Mesenteric fat pad (tissue), 1 donor: ENCODE measurements around the gene NRAP. TPM values are rescaled to one million over a fixed set of nuclear protein-coding genes. Genes with fewer than 3 reads are reported as not detected.
A peak's percentile ranks its signal among the peaks of the same experiment; 100 is the strongest.

Source experiments
- DNase-seq: peaks from one replicate; pipeline ENCODE4 v3.0.0-alpha.2; 2020; ENCODE audit warnings: low spot score
- total RNA-seq: library from RNA; stranded (reverse); fragmentation: NEBNext Ultra II Directional; extraction: Animal tissue kit (Norgen Biotek cat#: 25700); gene quantifications from one replicate; pipeline ENCODE4 v1.2.1, GENCODE V29; 2021
- donor health status: DM: yes; HTN: yes; CAD: no.

NRAP gene
- total RNA-seq, 1 donor from 2014 or later = 0.06 TPM

GRCh38 chr10:113563306-113564088 is 100.3 kb downstream of the NRAP start:
- peak; percentile 93 for DNase-seq

DNA sequence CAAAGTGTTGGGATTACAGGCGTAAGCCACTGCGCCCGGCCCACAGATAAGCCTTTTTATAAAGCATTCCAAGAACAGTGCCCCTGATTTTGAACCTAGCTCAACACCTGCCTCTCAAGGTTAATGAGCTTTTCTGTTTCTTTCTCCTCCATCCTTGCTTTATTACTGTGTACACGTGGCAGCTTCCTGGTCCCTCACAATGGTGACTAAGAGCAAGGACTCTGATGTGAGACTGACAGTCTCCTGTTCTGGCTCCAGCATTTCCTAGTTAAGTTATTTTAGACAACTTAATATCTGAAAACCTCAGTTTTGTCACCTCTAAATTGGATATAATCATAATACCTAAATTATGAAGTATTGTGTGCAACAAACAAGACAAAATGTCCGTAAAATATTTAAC is 101.1 kb downstream of the NRAP start:
- no peak for DNase-seq

GRCh38 chr10:113562069-113562468 is 101.8 kb downstream of the NRAP start:
- no peak for DNase-seq

GRCh38 chr10:113561214-113561613 is 102.6 kb downstream of the NRAP start:
- no peak for DNase-seq

DNA sequence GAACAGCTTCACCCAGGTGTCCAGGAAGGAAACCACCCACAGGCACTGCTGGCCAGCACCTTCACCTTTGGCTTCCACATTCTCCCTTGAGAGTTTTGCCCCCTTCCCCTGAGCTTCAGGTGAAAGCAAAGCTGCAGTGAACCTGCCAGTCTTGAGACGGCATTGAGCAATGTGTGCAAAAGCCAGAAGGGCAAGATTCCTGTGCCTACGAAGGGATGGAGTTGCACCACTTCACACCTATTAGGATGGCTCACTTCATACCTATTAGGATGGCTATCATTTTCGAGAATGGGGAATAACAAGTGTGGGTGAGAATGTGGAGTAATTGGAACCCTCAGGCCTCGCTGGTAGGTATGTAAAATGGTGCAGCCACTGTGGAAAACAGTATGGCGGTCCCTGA is 103.8 kb downstream of the NRAP start:
- no peak for DNase-seq

DNA sequence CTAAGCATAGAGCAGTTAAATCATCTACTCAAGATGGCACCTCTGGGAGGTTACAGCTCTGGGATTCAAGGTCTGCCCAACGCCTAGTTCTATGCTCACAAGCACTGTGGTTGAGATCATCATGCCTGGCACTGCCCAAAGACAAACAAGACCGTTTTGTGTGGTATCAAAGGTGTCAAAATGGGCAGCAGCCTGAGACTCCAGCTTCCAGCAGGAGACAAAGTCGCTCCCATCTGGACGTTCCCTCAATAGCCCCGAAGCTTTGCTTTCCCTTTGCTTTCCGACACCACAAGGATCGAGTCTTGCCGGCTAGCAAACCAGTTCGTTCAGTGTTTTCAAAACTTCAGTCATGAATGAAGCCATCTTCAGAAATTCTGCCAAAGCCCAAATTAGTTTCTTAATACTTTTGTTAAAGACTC is 105.9 kb downstream of the NRAP start:
- DNase-seq = no peak

DNA sequence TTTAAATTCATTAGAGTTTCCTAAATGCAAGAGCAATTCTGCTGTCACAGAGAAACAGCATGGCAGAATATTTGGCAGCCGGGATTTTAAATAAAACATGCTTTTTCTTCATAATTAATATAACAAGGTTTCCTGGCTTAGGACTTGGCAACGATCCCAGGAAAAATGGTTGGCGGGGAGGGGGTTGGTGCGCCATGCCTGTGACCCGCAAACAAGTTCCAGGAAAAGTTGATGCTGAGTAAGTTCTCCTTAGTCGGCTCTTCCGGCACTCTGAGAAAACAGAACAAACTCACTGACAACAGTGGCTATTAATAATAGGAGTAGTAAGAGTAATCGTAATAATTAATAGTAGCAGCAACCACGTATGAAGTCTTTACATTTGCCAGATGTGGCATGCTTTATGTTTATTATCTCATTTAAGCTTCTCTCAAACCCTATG is 106.4 kb downstream of the NRAP start:
- DNase-seq = no peak

DNA sequence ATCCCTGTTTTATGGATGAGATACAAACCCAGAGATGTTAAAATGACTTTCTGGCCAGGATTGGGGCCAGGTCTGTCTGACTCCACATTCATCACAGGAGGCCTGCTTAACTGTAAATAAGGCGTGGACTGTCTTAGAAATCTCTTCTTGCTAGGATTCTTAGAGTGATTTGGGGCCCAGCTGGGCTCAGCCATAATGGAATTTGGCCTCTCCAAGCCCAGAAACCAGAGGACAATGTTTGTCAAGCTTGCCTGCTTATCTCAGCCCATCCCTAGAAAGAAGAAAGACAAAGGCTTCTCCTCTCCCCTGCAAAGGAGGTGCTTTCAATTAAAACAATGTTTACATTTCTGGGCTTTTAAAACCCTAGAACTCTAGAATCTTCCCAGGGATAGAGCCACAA is 108.1 kb downstream of the NRAP start:
- DNase-seq = no peak

GRCh38 chr10:113555245-113555644 is 108.6 kb downstream of the NRAP start:
- no peak for DNase-seq

DNA sequence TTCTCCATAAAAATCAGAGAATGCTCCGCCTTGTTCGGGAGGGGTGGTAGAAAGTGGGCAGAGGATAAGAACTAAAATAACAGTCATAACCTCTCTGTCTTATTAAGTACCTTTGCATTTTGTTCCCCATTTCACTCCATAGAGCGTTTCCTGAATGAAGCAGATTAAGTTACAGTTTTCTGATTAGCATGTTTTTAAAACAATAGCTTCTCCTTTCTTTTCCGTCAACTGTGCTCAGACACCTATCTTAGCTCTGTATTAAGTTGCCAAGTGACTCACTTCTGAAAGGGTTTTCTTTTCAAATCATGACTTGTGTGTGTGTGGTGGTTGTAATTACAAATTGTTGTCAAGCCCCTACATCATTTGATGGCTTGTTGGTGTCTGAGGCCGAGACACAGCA is 109.6 kb downstream of the NRAP start:
- no peak for DNase-seq

DNA sequence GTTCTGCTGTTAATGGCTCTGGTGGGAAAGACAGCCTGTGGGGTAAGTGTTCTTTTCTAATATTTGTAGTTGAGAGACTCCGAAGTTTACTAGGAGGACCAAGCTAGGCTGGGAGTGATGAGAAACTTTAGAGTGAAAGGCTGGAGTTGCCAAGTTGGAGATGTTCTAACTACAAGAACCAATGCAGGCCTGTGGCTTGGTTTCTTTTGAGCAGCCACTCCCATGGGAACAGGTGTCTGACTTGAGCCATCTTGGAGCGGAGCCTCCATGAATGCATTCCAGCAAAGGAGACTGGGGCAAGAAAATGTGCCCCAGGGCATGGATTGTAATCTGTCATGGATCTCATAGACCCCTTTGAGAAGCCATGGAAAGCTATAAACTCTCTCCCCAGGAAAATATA is 110.7 kb downstream of the NRAP start:
- no peak for DNase-seq

- DNase-seq = no peak
Observed at GRCh38 chr10:113552701-113553100, 111.1 kb downstream of the NRAP start, which contains the start of gene HABP2. Gene HABP2, plus strand, starts transcription at chr10:113553053. Its CDS starts 69 bp downstream, at chr10:113553122.

DNA sequence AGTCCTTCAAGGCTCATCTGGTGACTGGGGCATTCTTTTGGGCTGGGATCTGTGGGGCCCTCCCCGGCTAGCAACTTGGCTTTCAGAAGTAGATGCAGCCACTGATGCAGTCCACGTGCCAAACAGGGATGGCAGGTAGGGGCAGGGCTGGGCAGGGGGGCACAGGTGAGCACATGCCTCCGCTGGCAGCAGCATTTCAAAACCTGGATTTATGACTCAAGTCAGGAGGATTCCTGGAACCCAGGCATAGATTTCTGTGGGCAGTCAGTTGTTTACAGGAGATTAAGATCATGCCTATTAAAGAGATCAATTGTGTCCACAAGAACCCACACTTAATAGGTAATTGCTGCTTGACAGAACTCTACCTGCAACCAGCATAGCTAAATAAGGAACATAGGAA is 111.8 kb downstream of the NRAP start:
- DNase-seq = no peak

- no peak for DNase-seq
Observed at GRCh38 chr10:113550365-113550764, 113.5 kb downstream of the NRAP start.

DNA sequence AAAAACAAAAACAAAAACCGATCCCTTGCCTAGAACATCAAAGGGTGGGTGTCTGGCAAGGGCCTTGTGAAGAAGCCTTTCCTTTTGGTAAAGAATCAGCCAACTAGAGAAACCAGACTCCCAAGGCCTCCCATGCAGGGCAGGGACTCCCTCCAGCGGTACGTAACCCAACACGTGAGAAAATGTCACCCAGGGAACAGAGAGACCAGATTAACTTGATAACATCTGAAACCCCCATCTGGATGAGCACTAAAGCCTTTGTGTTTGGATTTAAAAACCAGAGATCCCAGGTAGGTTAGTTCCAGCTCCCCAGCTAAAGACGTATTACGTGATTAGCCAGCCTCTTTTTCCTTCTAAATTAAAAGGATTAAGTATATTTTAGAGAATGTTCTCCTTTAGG is 114.0 kb downstream of the NRAP start:
- DNase-seq = no peak

DNA sequence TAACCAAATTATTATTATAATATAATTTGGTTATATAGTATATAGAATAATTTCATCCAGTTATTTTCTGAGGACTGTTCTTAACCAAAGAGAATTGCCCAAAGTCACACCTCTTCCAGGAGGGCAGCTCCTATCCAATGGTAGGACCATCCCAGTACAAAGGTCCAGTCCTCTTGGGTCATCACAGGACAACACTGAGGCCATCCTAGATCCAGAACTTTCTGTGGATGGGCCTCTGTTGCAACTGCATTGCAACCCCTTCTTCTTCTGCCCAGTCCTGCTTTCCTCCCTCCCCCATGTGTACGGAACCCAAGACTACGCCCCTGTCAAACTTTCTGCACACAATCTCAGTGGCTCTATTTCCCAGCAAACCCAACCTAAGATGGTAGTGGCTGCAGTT is 116.4 kb downstream of the NRAP start:
- no peak for DNase-seq

DNA sequence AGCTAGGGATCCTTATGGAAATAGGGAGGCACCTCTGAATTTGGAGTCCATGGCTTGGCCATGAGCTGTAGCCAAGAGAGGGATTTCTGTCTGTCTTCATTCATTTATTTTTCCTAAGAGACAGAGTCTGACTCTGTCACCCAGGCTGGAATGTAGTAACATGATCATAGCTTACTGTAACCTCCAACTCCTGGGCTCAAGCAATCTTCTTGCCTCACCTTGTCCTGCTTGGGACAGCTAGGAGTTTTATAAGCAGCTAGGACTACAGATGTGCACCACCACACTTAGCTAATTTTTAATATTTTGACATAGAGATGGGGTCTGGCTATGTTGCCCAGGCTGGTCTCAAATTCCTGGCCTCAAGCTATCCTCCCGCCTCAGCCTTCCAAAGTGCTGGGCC is 119.4 kb downstream of the NRAP start:
- no peak for DNase-seq

DNA sequence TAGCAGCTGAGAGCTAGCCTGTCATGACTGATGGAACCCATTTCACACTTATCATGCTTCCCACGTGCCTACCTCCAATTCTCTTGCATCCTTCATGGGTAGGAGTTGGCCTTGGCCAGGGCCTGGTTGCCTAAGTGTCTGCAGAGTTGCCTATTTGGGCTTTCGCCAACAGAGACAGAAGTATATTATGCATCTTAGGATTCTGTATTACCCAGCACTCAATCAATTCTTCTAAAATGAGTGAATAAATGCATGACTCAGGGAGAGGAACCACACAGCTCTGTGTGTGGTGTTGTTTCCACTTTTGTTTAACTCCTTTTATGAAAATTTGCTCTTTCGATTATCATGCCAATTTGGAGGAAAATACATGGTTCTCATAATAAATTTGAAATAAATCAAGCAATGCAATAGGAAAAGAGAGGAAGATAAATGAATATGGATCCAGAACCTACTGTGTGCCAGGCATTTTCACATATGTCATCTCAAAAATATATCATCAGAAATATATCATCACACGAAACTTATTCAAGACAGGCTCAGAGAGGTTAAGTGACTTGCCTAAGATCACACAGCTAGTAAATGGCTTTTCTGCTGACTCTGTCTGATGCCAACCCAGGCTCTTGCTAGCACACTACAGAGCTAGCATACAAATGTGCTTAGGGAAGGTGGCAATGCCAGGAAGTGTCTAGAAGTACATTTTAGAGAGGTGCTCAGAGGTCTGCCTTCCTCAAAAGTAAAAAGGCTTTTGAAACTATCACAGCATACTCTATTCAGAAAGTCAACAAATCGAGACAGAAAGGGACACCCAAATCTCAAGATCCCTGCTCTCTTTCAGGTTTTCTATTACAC is 120.5 kb downstream of the NRAP start:
- DNase-seq = no peak

GRCh38 chr10:113541549-113541927 is 122.3 kb downstream of the NRAP start:
- DNase-seq = no peak

DNA sequence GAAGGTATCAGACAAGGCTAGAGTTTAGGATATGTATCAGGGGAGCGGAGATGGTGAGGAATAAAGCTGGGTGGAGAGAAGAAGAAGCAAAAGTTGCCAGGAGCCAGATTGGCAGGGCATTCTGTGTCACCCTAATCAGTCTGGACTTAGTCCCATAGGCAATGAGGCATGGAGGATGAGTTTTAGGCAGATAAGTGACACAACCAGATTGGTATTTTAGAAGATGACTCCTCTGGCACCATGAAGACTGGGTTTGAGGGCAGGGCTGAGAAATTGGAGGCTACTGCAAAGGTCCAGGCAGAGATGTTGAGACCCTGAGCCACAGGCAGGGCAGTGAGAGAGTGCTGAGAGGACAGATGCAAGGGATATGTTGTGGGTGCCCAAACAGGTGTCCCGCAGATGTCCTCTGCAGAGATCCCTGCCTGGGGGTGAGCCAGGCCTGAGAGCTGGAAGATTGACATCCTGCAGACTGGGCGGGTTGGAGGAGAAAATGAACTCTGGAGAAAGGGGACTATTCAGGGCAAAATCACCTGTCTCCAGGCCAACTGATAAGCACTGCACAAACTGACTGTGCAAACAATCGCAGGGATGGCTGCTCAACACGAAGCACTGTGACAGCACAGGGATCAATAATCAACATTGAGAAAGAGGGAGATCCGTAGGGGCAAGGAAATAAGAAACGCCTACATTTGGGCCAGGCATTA is 122.8 kb downstream of the NRAP start:
- no peak for DNase-seq

DNA sequence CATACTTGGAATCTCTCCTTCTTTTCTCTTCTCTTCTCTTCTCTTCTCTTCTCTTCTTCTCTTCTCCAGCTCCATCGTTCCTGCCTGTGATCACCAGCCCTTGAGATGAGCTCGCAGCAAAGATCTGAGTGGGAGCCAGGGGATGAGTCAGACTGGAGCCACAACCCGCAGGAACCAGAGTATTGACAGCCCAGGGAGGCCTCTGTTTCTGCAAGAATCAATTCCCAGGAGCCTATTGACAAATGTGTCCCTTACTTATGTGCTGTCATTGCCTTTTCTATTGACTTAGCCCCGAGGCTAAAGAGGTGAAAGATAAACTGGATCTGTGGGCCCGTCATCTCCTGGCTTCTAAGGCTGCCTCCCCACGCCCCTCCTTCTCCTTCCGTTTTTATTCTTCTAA is 124.1 kb downstream of the NRAP start:
- DNase-seq = no peak
